Fibroblast of lung (primary cell): ENCODE data around the gene RAC3. TPM values are rescaled to one million over a fixed set of nuclear protein-coding genes. Genes with fewer than 3 reads are reported as not detected.

Experiments used
- DNase-seq, 2 donors: peaks; one replicate each; pipeline versions ENCODE4 v3.0.0 to v3.0.0-alpha.2; 2010; ENCODE audit warnings: low read depth in 2 of 2
- H2AFZ ChIP-seq: 2 replicates; pipeline ENCODE4 v1.5.1; 2012; ENCODE audit warnings: low read length, control low read depth, inconsistent platforms
- H3K27ac ChIP-seq: 2 replicates; pipeline ENCODE4 v1.5.1; 2011; ENCODE audit warnings: low read length, control low read depth; ENCODE audit not compliant: insufficient read depth
- H3K27me3 ChIP-seq: 2 replicates; pipeline ENCODE4 v1.5.1; 2011; ENCODE audit warnings: mild to moderate bottlenecking, low read length; ENCODE audit not compliant: control insufficient read depth, insufficient read depth
- H3K36me3 ChIP-seq: 2 replicates; pipeline ENCODE4 v1.5.1; 2011; ENCODE audit warnings: low read length; ENCODE audit not compliant: control insufficient read depth, insufficient read depth
- H3K4me1 ChIP-seq: 2 replicates; pipeline ENCODE4 v1.5.1; 2011; ENCODE audit warnings: low read length; ENCODE audit not compliant: control insufficient read depth, insufficient read depth; ENCODE audit errors: extremely low read depth
- H3K4me2 ChIP-seq: 2 replicates; pipeline ENCODE4 v1.5.1; 2011; ENCODE audit warnings: low read length, control low read depth; ENCODE audit not compliant: insufficient read depth; ENCODE audit errors: extremely low read depth
- H3K4me3 ChIP-seq, 4 experiments: fragments of 200-600 bp in 1 of 4; sonication (generic) in 1 of 4; replicated peaks in 1 of 4; 2 replicates each; pipeline ENCODE4 v1.5.1; 2011 to 2016; ENCODE audit warnings: low read length in 4 of 4, low read depth in 3 of 4, mild to moderate bottlenecking in 3 of 4, control low read depth in 2 of 4, inconsistent platforms in 1 of 4, mixed read lengths in 1 of 4; ENCODE audit not compliant: insufficient read depth in 1 of 4; ENCODE audit errors: control extremely low read depth in 1 of 4
- H3K79me2 ChIP-seq: 2 replicates; pipeline ENCODE4 v1.5.1; 2012; ENCODE audit warnings: mild to moderate bottlenecking, low read length, inconsistent platforms; ENCODE audit not compliant: control insufficient read depth, insufficient read depth
- H3K9ac ChIP-seq: 2 replicates; pipeline ENCODE4 v1.5.1; 2011; ENCODE audit warnings: mild to moderate bottlenecking, low read length, control low read depth; ENCODE audit not compliant: insufficient read depth
- H3K9me3 ChIP-seq: 2 replicates; pipeline ENCODE4 v1.5.1; 2012; ENCODE audit warnings: low read depth, low read length; ENCODE audit not compliant: control insufficient read depth, insufficient read depth
- H4K20me1 ChIP-seq: 2 replicates; pipeline ENCODE4 v1.5.1; 2011; ENCODE audit warnings: low read length; ENCODE audit not compliant: control insufficient read depth, insufficient read depth; ENCODE audit errors: extremely low read depth
- CTCF ChIP-seq, 2 donors: IDR thresholded peaks in 1 of 2; conservative IDR thresholded peaks in 1 of 2; 1 replicate in 1 of 2; 2 replicates in 1 of 2; pipeline ENCODE4 v1.5.1; 2011 to 2012; ENCODE audit warnings: low read length in 2 of 2, control low read depth in 1 of 2, inconsistent platforms in 1 of 2, low read depth in 1 of 2, mild to moderate bottlenecking in 1 of 2
- EZH2 ChIP-seq: IDR thresholded peaks from 2 replicates; pipeline ENCODE4 v1.5.1; 2012; ENCODE audit warnings: low read length, control low read depth, mild to moderate bottlenecking; ENCODE audit errors: missing control alignments
- polyA plus RNA-seq, 2 donors: library from polyadenylated mRNA; depleted of rRNA in 1 of 2; stranded (reverse) in 1 of 2; unstranded in 1 of 2; fragments of >200 nt; gene quantifications; 2 replicates each; pipeline ENCODE4 v1.2.1, GENCODE V29; 2011 to 2012; ENCODE audit warnings: missing spikeins in 1 of 2
- total RNA-seq: library from RNA; depleted of rRNA; stranded (reverse); fragments of >200 nt; gene quantifications from 2 replicates; pipeline ENCODE4 v1.2.1, GENCODE V29; 2014

Gene RAC3
- total and polyA plus RNA-seq, 2 donors (not counting 1 experiment from before 2014, with no cell fraction given): 4.3 to 6.6 TPM

- Histone ChIP-seq H3K4me2 (no peak overlapping the region), H2AFZ (no peak overlapping the region), H3K36me3 (peaks cover 2% of the 10 kb centered on the region), H3K9me3 (no peaks in the 10 kb centered on the region), H3K9ac (no peak overlapping the region), H3K27me3 (no peaks in the 10 kb centered on the region), H3K27ac (no peak overlapping the region), H3K79me2 (no peaks in the 10 kb centered on the region), H3K4me3 (no peak overlapping the region), H3K4me1 (peaks cover 16% of the 10 kb centered on the region), H4K20me1 (no peaks in the 10 kb centered on the region)
- no peak for TF ChIP-seq EZH2
- no peak for DNase-seq
These were observed 35.2 kb upstream of the RAC3 start for GRCh38 chr17:81996232-81996756.

- Histone ChIP-seq H3K4me1 (peaks cover 9% of the 10 kb centered on the region), H3K4me3 (no peak overlapping the region), H3K9me3 (no peaks in the 10 kb centered on the region), H3K79me2 (no peaks in the 10 kb centered on the region), H2AFZ (no peak overlapping the region), H3K4me2 (no peak overlapping the region), H3K27ac (no peak overlapping the region), H4K20me1 (no peaks in the 10 kb centered on the region), H3K36me3 (peaks cover 2% of the 10 kb centered on the region), H3K9ac (no peak overlapping the region), H3K27me3 (no peaks in the 10 kb centered on the region)
- no peak for DNase-seq
- no peak for TF ChIP-seq EZH2
- TF ChIP-seq CTCF (conservative IDR thresholded peaks at IDR 0.05 in 1 of 2, IDR thresholded peaks at IDR 0.05 in 1 of 2; ENCODE audit: low read depth in 1 of 2, low read length in 2 of 2): no peak
These were observed 34.6 kb upstream of the RAC3 start for GRCh38 chr17:81996757-81997441.

- TF ChIP-seq CTCF (conservative IDR thresholded peaks at IDR 0.05 in 1 of 2, IDR thresholded peaks at IDR 0.05 in 1 of 2; ENCODE audit: low read depth in 1 of 2, low read length in 2 of 2) (no peak), EZH2 (no peak)
- Histone ChIP-seq H3K9ac (no peak overlapping the region), H3K4me2 (no peak overlapping the region), H3K36me3 (peaks cover 2% of the 10 kb centered on the region), H3K27ac (no peak overlapping the region), H2AFZ (no peak overlapping the region), H3K27me3 (no peaks in the 10 kb centered on the region), H3K4me1 (peaks cover 9% of the 10 kb centered on the region), H4K20me1 (no peaks in the 10 kb centered on the region), H3K9me3 (no peaks in the 10 kb centered on the region), H3K79me2 (no peaks in the 10 kb centered on the region), H3K4me3 (no peak overlapping the region)
- DNase-seq: no peak
These were observed 33.3 kb upstream of the RAC3 start for GRCh38 chr17:81998212-81998611.
